ENCODE measurements around the gene MCTP2.

GRCh38 chr15:94279736-94280135 lies 48.4 kb downstream of the MCTP2 start:
- TF ChIP-seq CTCF (IDR thresholded peaks at IDR 0.05) (no peak), EZH2 (IDR thresholded peaks at IDR 0.05; ENCODE audit: borderline replicate concordance, insufficient read depth, low read depth, low read length, poor library complexity, severe bottlenecking) (no peak)
